HUES48 (cell line): ENCODE results near the gene AQP7.
"Not testable (repeated sequence)": the region's sequence is repeated elsewhere in the genome, so short reads cannot be mapped to it uniquely, and the experiment has no call there.

Experiments
- H3K27ac ChIP-seq: one replicate; pipeline ENCODE4 v1.7.0; 2013; ENCODE audit warnings: low read depth, low read length, inconsistent platforms
- H3K27me3 ChIP-seq: 2 replicates; pipeline ENCODE4 v1.6.1; 2013; ENCODE audit warnings: mild to moderate bottlenecking, low read length; ENCODE audit not compliant: control insufficient read depth, insufficient read depth
- H3K36me3 ChIP-seq: 2 replicates; pipeline ENCODE4 v1.6.1; 2013; ENCODE audit warnings: low read length; ENCODE audit not compliant: control insufficient read depth, insufficient read depth
- H3K4me1 ChIP-seq: 2 replicates; pipeline ENCODE4 v1.6.1; 2013; ENCODE audit warnings: mild to moderate bottlenecking, low read length; ENCODE audit not compliant: control insufficient read depth, insufficient read depth
- H3K4me3 ChIP-seq: 2 replicates; pipeline ENCODE4 v1.5.1; 2013; ENCODE audit warnings: mild to moderate bottlenecking, low read depth, low read length
- H3K9ac ChIP-seq: 2 replicates; pipeline ENCODE4 v1.6.1; 2013; ENCODE audit warnings: mild to moderate bottlenecking, low read depth, low read length, moderate library complexity
- H3K9me3 ChIP-seq: 2 replicates; pipeline ENCODE4 v1.6.1; 2013; ENCODE audit warnings: low read length; ENCODE audit not compliant: control insufficient read depth, insufficient read depth

The AQP7 gene

DNA sequence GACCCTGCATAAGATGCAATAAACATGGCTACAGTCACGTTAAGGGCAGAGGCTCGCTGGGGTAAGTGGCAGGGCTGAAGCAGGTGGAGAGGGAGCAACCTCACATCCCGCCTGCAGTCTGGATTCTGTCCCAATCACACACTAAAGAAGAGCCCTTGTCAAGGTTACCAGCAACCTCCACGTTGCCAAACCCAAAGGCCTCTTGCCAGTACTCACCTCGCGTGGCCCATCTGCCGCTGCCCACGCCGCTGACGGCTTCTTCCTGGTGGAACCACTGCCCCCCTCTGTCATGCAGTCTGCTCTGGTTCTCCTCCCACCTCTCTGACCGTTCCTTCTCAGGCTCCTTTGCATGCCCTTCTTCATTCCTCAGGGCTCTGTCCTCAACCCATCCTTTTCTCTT, 8.8 kb downstream of the AQP7 start:
- Histone ChIP-seq H3K9ac (no peak overlapping the region), H3K4me3 (no peak overlapping the region), H3K36me3 (no peaks in the 10 kb centered on the region), H3K9me3 (no peaks in the 10 kb centered on the region), H3K27me3 (no peaks in the 10 kb centered on the region), H3K4me1 (no peaks in the 10 kb centered on the region), H3K27ac (no peak overlapping the region)

- H3K4me3 ChIP-seq, H3K36me3 ChIP-seq, H3K9me3 ChIP-seq, H3K4me1 ChIP-seq, H3K27me3 ChIP-seq, H3K9ac ChIP-seq, H3K27ac ChIP-seq: not testable (repeated sequence)
Measured at GRCh38 chr9:33392591-33393021, 9.8 kb downstream of the AQP7 start.

DNA sequence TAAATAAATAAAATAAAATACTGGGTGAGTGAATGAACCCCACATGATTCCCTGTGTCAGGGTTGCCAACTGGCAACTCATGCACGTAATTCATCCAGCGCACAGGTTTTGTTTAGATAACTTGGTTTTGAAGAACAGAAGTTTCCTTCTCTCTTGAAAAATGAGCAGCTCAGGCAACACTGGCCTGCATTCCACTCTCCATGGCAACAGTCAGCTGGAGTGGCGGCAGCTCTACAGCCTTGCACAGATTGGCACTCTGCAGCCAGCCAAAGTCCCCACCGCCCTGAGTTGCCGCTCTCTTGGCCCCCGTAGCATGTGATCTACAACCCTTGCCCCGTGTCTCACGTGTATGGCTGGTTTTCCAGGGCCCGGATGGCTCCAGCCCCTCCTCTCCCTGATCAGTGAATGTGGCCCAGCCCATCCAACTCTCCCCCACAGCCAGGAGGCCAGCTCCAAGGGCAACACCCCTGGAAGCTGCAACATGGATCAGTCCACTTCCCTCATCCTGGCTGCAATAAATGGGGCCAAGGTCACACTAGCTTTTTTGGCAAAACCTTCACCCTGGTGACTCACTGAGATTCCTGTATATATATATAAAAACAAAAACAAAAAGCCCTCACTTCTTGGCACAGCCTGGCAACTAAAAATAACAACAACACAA, 11.1 kb downstream of the AQP7 start:
- not testable (repeated sequence) for H3K27me3 ChIP-seq, H3K27ac ChIP-seq, H3K4me1 ChIP-seq, H3K4me3 ChIP-seq, H3K9ac ChIP-seq, H3K9me3 ChIP-seq, H3K36me3 ChIP-seq

DNA sequence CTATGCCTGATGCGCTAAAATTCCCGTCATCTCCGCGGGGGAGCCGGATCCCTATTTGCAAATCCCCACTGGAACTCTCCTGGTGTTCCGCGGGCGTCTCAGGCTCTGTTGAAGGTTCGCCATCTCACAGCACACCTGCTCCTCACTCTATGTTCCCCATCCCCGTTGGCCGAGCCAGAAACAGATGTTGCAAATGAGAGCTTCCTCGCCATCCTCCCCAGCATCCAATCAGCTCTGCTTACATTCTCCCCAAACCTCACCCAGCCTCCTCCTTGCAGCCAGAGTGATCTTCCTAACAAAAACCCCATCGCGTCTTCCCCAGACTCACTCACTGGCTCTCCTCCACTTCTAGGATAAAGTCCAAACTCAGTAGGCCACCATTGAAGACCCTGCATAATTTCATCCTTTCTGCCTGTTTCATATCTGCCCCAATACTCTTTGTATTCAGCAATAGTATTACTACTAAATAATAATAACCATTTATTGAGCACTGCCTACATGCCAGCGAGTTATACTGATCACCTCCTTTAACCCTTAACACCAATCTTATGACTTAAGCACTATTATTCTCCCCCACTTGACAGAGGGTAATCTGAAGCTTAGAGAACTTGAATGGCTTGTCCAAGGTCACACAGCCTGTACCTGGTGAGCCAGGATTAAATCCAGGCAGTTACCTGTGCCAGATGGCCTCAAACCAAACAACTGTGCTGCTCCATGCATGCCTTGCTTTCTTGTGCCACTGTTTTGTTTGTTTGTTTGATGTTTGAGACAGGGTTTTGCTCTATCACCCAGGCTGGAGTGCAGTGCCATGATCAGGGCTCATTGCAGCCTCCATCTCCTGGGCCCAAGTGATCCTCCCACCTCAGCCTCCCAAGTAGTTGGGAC, 14.0 kb downstream of the AQP7 start:
- H3K9me3 ChIP-seq: no peaks in the 10 kb centered on the region
- no peak overlapping the region for H3K27ac ChIP-seq
- peaks cover 3% of the 10 kb centered on the region; the same call in 1 of the 2 replicates for H3K27me3 ChIP-seq
- H3K9ac ChIP-seq: no peak overlapping the region
- no peaks in the 10 kb centered on the region for H3K4me1 ChIP-seq
- no peak overlapping the region for H3K4me3 ChIP-seq
- no peaks in the 10 kb centered on the region for H3K36me3 ChIP-seq

DNA sequence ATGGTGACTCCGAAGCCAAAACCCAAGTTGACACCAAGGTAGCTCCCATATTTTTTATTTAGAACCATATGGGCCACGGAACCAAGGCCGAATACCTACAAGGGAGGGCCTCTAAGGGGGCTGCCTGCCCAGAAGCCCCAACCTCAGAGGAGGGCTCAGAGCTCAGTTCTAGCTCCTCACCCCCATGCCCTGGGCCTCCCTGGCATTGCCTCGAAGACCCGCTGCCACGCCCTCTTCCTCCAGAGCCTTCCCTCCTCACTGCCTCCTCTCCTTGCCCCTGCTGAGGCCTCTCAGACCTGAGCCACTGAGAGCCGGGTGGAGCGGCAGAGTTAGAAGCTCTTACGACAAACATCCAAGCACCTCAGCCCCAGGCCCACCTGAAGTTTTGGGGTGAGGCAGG, 15.4 kb downstream of the AQP7 start:
- H3K4me3 ChIP-seq, H3K9ac ChIP-seq, H3K36me3 ChIP-seq, H3K4me1 ChIP-seq, H3K27me3 ChIP-seq, H3K9me3 ChIP-seq, H3K27ac ChIP-seq: not testable (repeated sequence)

DNA sequence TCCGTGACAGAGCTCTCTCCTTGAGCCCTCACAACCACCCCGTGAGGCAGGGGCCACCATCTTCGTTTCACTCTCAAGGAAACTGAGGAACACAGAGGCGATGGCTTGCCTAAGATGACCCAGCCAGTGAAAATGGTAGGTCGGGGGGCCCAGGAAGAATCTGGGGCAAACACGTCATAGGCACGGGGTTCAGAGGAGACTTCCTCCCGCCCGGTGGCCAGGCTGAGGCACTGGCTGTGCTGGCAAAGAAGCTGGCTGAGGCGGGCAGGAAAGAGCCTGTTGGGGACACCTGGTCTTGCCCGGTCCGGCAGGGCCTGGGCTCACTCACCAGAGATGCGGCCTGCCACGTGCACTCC, 15.7 kb downstream of the AQP7 start:
- not testable (repeated sequence) for H3K36me3 ChIP-seq, H3K9ac ChIP-seq, H3K27ac ChIP-seq, H3K4me1 ChIP-seq, H3K27me3 ChIP-seq, H3K9me3 ChIP-seq, H3K4me3 ChIP-seq

DNA sequence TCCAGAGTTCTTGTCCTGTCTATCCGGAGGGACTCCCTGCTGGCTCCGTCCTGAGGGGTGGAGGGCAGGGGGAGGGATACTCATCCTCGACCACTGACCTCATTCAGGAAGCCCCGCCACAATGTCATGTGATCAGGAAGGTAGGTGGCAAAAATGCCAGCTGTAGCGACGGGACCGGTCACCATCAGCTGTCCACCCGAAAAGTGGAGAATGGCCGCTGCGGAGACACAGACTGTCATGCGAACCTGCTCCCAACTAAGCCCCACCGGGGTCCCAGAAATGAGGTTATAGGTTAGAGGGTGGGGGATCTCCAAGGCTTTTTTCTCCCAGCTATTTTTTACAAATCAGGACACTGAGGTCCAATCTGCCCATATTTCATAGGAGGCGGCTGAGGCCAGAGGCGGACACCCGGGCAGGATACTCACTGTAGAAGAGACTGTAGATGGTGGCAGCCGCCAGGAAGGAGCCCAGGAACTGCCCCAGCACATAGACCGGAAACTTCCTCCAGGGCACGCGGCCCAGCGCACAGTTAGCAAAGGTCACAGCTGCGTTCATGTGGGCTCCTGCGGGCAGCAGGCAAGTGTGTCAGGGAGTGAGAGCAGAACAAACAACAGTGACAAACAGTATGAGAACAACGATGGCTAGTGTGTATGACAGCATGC, 16.3 kb downstream of the AQP7 start:
- H3K27me3 ChIP-seq, H3K4me3 ChIP-seq, H3K9ac ChIP-seq, H3K36me3 ChIP-seq, H3K4me1 ChIP-seq, H3K27ac ChIP-seq, H3K9me3 ChIP-seq: not testable (repeated sequence)

- H3K4me3 ChIP-seq, H3K9ac ChIP-seq, H3K4me1 ChIP-seq, H3K27ac ChIP-seq, H3K9me3 ChIP-seq, H3K27me3 ChIP-seq, H3K36me3 ChIP-seq: not testable (repeated sequence)
Measured at GRCh38 chr9:33385536-33385935, 16.8 kb downstream of the AQP7 start.

DNA sequence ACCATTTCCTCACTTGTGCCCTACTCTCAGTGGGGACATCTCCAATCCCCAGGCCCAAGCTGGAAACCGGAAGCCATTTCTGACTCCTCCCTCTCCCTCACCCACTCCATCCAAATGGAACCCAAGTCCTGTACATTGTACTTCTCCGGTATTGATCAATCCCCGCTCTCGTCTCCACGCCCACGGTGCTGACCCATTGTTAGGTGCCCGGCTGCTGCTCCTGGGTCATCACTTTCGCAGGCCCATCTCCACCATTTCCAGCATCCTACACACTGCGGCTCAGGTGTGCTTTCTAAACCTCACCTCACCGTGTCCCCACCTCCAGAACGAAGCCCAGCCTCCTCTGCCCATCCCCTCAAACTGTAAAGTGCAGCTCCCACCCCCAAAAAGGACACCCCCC, 19.0 kb downstream of the AQP7 start:
- H3K9me3 ChIP-seq, H3K4me1 ChIP-seq, H3K9ac ChIP-seq, H3K27me3 ChIP-seq, H3K27ac ChIP-seq, H3K36me3 ChIP-seq, H3K4me3 ChIP-seq: not testable (repeated sequence)

DNA sequence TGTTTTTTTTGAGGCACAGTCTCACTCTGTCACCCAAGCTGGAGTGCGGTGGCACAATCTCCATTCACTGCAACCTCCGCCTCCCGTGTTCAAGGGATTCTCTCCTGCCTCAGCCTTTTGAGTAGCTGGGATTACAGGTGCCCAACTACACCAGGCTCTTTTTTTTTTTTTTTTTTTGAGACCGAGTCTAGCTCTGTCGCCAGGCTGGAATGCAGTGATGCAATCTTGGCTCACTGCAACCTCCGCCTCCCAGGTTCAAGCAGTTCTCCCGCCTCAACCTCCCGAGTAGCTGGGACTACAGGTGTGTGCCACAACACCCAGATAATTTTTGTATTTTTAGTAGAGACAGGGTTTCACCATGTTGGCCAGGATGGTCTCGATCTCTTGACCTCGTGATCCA, 20.0 kb downstream of the AQP7 start:
- H3K4me3 ChIP-seq, H3K9ac ChIP-seq, H3K27ac ChIP-seq, H3K27me3 ChIP-seq, H3K36me3 ChIP-seq, H3K4me1 ChIP-seq, H3K9me3 ChIP-seq: not testable (repeated sequence)

DNA sequence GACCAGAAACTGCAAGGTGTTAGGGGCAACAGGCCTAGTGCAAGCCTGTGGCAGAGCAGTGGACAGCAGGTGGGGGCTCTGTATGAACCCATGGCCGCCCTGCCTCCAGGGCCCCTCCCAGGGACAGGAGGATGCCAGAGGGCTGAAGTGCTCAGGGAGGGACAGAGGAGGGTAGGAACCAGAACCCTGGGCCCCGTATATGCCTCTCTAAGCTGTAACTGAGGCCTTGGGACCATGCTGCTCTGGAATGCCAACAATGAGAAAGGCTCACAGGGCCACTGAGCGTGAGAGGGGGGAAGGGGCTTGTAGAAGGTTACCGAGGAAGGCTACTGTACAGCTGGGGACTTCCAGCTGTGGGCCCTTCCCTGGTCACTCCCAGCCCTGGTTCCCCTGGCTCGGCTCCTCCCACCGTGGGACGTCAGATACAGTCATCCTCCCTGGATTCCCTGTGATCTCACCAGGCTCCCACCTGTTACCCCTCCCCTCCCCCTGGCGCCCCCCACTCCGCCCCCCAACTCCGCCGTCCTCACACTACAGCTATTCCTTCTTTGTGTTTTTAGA, 21.1 kb downstream of the AQP7 start:
- Histone ChIP-seq H3K9ac (peak overlapping the region; percentile 45), H3K36me3 (no peaks in the 10 kb centered on the region), H3K27me3 (no peaks in the 10 kb centered on the region), H3K9me3 (no peaks in the 10 kb centered on the region), H3K4me1 (peaks cover 9% of the 10 kb centered on the region), H3K27ac (peak overlapping the region; percentile 83), H3K4me3 (no peak overlapping the region)
